OCI-LY7 (cell line): Measurements from ENCODE around the gene RASA4B. TPM values are rescaled to one million over a fixed set of nuclear protein-coding genes. Genes with fewer than 3 reads are reported as not detected.

Experiments
- BruUV-seq: library from RNA; stranded (reverse); fragments of 400-500 nt; replicated peaks from 2 replicates; lab custom pipeline; 2021; lab: Mats Ljungman, UMichigan
- CTCF ChIA-PET: fragments of 300-600 bp; sonication (Branson Sonifier 250); formaldehyde crosslinking; loops from one replicate; lab custom pipeline; 2022; ENCODE audit warnings: antibody characterized with exemption; ENCODE audit not compliant: unreplicated experiment; lab: Charles Lee
- POLR2A ChIA-PET: fragments of 300-600 bp; sonication (Branson Sonifier 250); formaldehyde crosslinking; loops from one replicate; lab custom pipeline; 2022; ENCODE audit warnings: antibody characterized with exemption; lab: Charles Lee
- DNase-seq: peaks from one replicate; pipeline ENCODE4 v3.0.0-alpha.2; 2015; ENCODE audit warnings: low spot score
- H2AFZ ChIP-seq: fragments of 200-600 bp; sonication (generic), shearing (Covaris generic); 2 replicates; pipeline ENCODE4 v1.6.1; 2014; ENCODE audit warnings: mild to moderate bottlenecking, antibody characterized with exemption, low read length, moderate library complexity
- H3K27ac ChIP-seq: fragments of 200-600 bp; sonication (generic); 2 replicates; pipeline ENCODE4 v1.5.1; 2014; ENCODE audit warnings: mixed run types, low read depth, mild to moderate bottlenecking, moderate library complexity, low read length, inconsistent platforms; ENCODE audit not compliant: poor library complexity, severe bottlenecking
- H3K36me3 ChIP-seq: fragments of 200-600 bp; sonication (generic); 2 replicates; pipeline ENCODE4 v1.6.1; 2014; ENCODE audit warnings: mild to moderate bottlenecking, antibody characterized with exemption, low read length, moderate library complexity, mixed read lengths; ENCODE audit not compliant: insufficient read depth
- H3K4me1 ChIP-seq: fragments of 200-600 bp; sonication (generic); 2 replicates; pipeline ENCODE4 v1.5.1; 2014; ENCODE audit warnings: mild to moderate bottlenecking, low read length; ENCODE audit not compliant: insufficient read depth, poor library complexity, severe bottlenecking
- H3K4me2 ChIP-seq: fragments of 200-600 bp; sonication (generic); 2 replicates; pipeline ENCODE4 v1.6.1; 2014; ENCODE audit warnings: mild to moderate bottlenecking, low read length
- H3K4me3 ChIP-seq: fragments of 200-600 bp; sonication (generic); 2 replicates; pipeline ENCODE4 v1.5.1; 2014; ENCODE audit warnings: mild to moderate bottlenecking, low read depth, low read length; ENCODE audit not compliant: poor library complexity, severe bottlenecking
- H3K79me2 ChIP-seq: fragments of 200-600 bp; sonication (generic); 2 replicates; pipeline ENCODE4 v1.6.1; 2016; ENCODE audit warnings: low read depth, mild to moderate bottlenecking, low read length, moderate library complexity, mixed read lengths; ENCODE audit not compliant: insufficient read depth
- H3K9me2 ChIP-seq: fragments of 200-600 bp; sonication (generic); 2 replicates; pipeline ENCODE4 v1.6.1; 2016; ENCODE audit warnings: mild to moderate bottlenecking, low read length, mixed read lengths; ENCODE audit not compliant: insufficient read depth
- H3K9me3 ChIP-seq: fragments of 200-600 bp; sonication (generic); 2 replicates; pipeline ENCODE4 v1.6.1; 2014; ENCODE audit warnings: mild to moderate bottlenecking, mixed run types, low read length, mixed read lengths
- H4K20me1 ChIP-seq: fragments of 200-600 bp; sonication (generic); 2 replicates; pipeline ENCODE4 v1.6.1; 2014; ENCODE audit warnings: mild to moderate bottlenecking, antibody characterized with exemption, low read length, moderate library complexity, mixed read lengths; ENCODE audit not compliant: insufficient read depth
- EZH2phosphoT487 ChIP-seq: fragments of 200-600 bp; sonication (generic); IDR thresholded peaks from 2 replicates; pipeline ENCODE4 v1.6.1; 2018; ENCODE audit warnings: low read depth, borderline replicate concordance, mild to moderate bottlenecking, mixed run types, antibody characterized with exemption, low read length, moderate library complexity, mixed read lengths
- intact Hi-C: fragments of 100-400 bp; cut with micrococcal nuclease; formaldehyde crosslinking; loops from one replicate; pipeline ENCODE4 v1.10.0; 2022; ENCODE audit not compliant: unreplicated experiment
- total RNA-seq, 2 experiments: library from RNA; depleted of rRNA in 1 of 2; stranded (reverse); fragments of >200 nt in 1 of 2; shearing (Covaris generic) in 1 of 2; gene quantifications; 2 replicates each; pipeline ENCODE4 v1.2.3, GENCODE V29; 2014 to 2022
- TF ChIP-seq, protein P1 (sequence below): fragments of 200-600 bp; sonication (generic); conservative IDR thresholded peaks from 2 replicates; pipeline ENCODE4 v1.5.1; 2014; ENCODE audit warnings: mild to moderate bottlenecking, antibody characterized with exemption, low read length, moderate library complexity, mixed read lengths

Gene RASA4B
- total RNA-seq, 2 experiments from 2014 or later: 7.2 to 12.8 TPM

DNA sequence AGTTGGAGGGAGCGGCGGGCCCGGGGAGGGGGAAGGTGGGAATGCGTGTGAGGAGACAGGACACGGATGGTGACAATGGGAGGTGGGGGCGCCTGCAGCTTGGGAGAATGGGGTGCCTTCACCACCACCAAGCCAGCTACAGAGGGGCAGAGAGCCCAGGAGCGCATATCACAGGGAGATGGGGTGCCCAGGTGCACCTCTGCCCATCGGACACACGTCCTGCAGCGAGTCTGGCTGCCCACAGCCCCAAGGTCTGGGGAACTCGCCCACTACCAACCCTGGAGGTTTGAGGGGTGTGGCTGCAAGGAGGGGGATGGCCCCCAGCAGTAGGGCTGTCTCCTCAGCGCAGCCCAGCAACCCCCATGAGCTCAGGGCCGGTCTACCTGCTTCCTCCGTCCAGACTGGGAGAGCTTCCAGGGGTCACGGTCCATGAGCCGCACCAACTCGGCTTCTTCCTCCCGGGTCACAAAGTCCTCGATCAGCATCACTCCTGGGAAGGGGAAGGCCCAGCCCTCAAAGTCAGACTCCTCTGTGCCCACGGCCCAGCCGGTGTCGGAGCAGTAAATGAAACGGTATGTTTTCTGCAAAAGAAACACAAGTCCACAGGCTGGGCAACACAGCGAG lies 58.2 kb downstream of the RASA4B start:
- H3K9me3 ChIP-seq: no peaks in the 10 kb centered on the region
- DNase-seq: no peak
- no peak overlapping the region for H2AFZ ChIP-seq
- H3K4me3 ChIP-seq: no peak overlapping the region
- intact Hi-C loops: no loop called here
- H3K4me2 ChIP-seq: no peak overlapping the region
- no peaks in the 10 kb centered on the region for H3K9me2 ChIP-seq
- H3K27ac ChIP-seq: no peak overlapping the region
- H4K20me1 ChIP-seq: no peaks in the 10 kb centered on the region
- peaks cover 7% of the 10 kb centered on the region for H3K4me1 ChIP-seq
- no peak for TF ChIP-seq EZH2phosphoT487
- TF ChIP-seq, protein P1, sequence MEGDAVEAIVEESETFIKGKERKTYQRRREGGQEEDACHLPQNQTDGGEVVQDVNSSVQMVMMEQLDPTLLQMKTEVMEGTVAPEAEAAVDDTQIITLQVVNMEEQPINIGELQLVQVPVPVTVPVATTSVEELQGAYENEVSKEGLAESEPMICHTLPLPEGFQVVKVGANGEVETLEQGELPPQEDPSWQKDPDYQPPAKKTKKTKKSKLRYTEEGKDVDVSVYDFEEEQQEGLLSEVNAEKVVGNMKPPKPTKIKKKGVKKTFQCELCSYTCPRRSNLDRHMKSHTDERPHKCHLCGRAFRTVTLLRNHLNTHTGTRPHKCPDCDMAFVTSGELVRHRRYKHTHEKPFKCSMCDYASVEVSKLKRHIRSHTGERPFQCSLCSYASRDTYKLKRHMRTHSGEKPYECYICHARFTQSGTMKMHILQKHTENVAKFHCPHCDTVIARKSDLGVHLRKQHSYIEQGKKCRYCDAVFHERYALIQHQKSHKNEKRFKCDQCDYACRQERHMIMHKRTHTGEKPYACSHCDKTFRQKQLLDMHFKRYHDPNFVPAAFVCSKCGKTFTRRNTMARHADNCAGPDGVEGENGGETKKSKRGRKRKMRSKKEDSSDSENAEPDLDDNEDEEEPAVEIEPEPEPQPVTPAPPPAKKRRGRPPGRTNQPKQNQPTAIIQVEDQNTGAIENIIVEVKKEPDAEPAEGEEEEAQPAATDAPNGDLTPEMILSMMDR: no peak
- peaks cover 39% of the 10 kb centered on the region for H3K36me3 ChIP-seq
- H3K79me2 ChIP-seq: peaks cover 11% of the 10 kb centered on the region; the same call in 1 of the 2 replicates
- ChIA-PET CTCF (no interaction called here), POLR2A (interaction anchor here (0.7 to 1.5 kb wide), 3 partner anchors 27 to 899 kb away, joined by 4 to 5 read pairs (median 5); no protein-coding TSS in a partner anchor)
- no TSS peak for BruUV-seq

- ChIA-PET CTCF (no interaction called here), POLR2A (no interaction called here)
- H2AFZ ChIP-seq: no peak overlapping the region
- H3K79me2 ChIP-seq: no peaks in the 10 kb centered on the region
- H3K9me3 ChIP-seq: no peaks in the 10 kb centered on the region
- intact Hi-C loops: no loop called here
- no peak overlapping the region for H3K4me2 ChIP-seq
- DNase-seq: no peak
- peaks cover 42% of the 10 kb centered on the region for H3K36me3 ChIP-seq
- H3K4me3 ChIP-seq: no peak overlapping the region
- no peaks in the 10 kb centered on the region for H4K20me1 ChIP-seq
- H3K4me1 ChIP-seq: no peaks in the 10 kb centered on the region
- no TSS peak for BruUV-seq
- no peak overlapping the region for H3K27ac ChIP-seq
- no peak for TF ChIP-seq EZH2phosphoT487
- TF ChIP-seq, protein P1: no peak
- H3K9me2 ChIP-seq: no peaks in the 10 kb centered on the region
These were observed 60.1 kb downstream of the RASA4B start for GRCh38 chr7:102457352-102457924.

DNA sequence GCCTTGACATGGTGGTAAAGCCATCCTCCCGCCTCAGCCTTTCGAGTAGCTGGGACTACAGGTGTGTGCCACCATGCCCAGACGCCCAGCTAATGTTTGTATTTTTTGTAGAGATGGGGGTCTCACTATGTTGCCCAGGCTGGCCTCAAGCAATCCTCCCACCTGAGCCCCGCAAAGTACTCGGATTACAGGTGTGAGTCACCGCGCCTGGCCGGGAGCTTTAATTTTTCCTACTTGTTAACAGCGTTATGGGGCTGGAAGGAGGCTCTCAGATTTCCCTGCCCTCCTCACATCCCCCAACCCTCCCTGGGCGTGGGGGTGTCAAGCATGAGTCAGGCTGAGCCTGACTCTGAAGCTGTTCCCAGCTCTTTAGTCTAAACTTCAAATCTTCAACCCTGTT lies 61.2 kb downstream of the RASA4B start:
- Histone ChIP-seq H3K9me2 (no peaks in the 10 kb centered on the region), H3K4me1 (peaks cover 6% of the 10 kb centered on the region), H4K20me1 (no peaks in the 10 kb centered on the region), H3K79me2 (no peaks in the 10 kb centered on the region), H3K36me3 (peaks cover 49% of the 10 kb centered on the region), H3K9me3 (no peaks in the 10 kb centered on the region), H3K4me3 (no peak overlapping the region), H2AFZ (no peak overlapping the region), H3K27ac (no peak overlapping the region), H3K4me2 (no peak overlapping the region)
- intact Hi-C loops: no loop called here
- TSS peak; percentile 66 for BruUV-seq
- POLR2A ChIA-PET: interaction anchor here (0.6 kb wide), 1 partner anchor 10 kb away, joined by 3 read pairs; no protein-coding TSS in a partner anchor
- no peak for TF ChIP-seq EZH2phosphoT487
- TF ChIP-seq, protein P1: no peak
- CTCF ChIA-PET: no interaction called here
- DNase-seq: no peak
